ENCODE data around the gene RAD50. TPM values are rescaled to one million over a fixed set of nuclear protein-coding genes. Genes with fewer than 3 reads are reported as not detected.

The RAD50 gene
- polyA plus RNA-seq, 1 donor (not counting 4 experiments of a cell fraction or from before 2014, with no cell fraction given) = 26.3 TPM

- TF ChIP-seq EZH2 (IDR thresholded peaks at IDR 0.05; ENCODE audit: low read length) = no peak
- TF ChIP-seq, protein P1, sequence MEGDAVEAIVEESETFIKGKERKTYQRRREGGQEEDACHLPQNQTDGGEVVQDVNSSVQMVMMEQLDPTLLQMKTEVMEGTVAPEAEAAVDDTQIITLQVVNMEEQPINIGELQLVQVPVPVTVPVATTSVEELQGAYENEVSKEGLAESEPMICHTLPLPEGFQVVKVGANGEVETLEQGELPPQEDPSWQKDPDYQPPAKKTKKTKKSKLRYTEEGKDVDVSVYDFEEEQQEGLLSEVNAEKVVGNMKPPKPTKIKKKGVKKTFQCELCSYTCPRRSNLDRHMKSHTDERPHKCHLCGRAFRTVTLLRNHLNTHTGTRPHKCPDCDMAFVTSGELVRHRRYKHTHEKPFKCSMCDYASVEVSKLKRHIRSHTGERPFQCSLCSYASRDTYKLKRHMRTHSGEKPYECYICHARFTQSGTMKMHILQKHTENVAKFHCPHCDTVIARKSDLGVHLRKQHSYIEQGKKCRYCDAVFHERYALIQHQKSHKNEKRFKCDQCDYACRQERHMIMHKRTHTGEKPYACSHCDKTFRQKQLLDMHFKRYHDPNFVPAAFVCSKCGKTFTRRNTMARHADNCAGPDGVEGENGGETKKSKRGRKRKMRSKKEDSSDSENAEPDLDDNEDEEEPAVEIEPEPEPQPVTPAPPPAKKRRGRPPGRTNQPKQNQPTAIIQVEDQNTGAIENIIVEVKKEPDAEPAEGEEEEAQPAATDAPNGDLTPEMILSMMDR (optimal IDR thresholded peaks at IDR 0.05 in 1 of 3, IDR thresholded peaks at IDR 0.05 in 1 of 3, conservative IDR thresholded peaks at IDR 0.05 in 1 of 3; ENCODE audit: extremely low read depth in 1 of 3, insufficient read depth in 2 of 3, low read length in 3 of 3) = no peak
- H3K27me3 ChIP-seq (ENCODE audit: control insufficient read depth, extremely low read depth, insufficient read depth, low read length) = peaks cover 33% of the 10 kb centered on the region
- dilution Hi-C loops (cut with MboI; ENCODE audit: extremely low pct_ligation_motif_present, low sequenced_read_pairs) = no loop called here
- H3K4me2 ChIP-seq (ENCODE audit: control insufficient read depth, extremely low read depth, insufficient read depth, low read depth, low read length) = no peak overlapping the region
- no peaks in the 10 kb centered on the region for H4K20me1 ChIP-seq (ENCODE audit: control insufficient read depth, extremely low read depth, insufficient read depth, low read length)
- no peak overlapping the region for H2AFZ ChIP-seq (ENCODE audit: control insufficient read depth, low read length)
- FAIRE-seq (no peak), DNase-seq (ENCODE audit: low read depth, low spot score) (no peak)
- no peak overlapping the region for H3K4me3 ChIP-seq (ENCODE audit: control insufficient read depth in 2 of 3, extremely low read depth in 1 of 3, insufficient read depth in 2 of 3, low read depth in 1 of 3, low read length in 3 of 3)
- H3K9me1 ChIP-seq (ENCODE audit: control insufficient read depth, extremely low read depth, insufficient read depth, low read length) = no peaks in the 10 kb centered on the region
- H3K4me1 ChIP-seq (ENCODE audit: control insufficient read depth, extremely low read depth, insufficient read depth, low read length) = peaks cover 3% of the 10 kb centered on the region
- H3K36me3 ChIP-seq (ENCODE audit: control insufficient read depth in 2 of 2, extremely low read depth in 1 of 2, insufficient read depth in 2 of 2, low read length in 2 of 2) = no peaks in the 10 kb centered on the region
- no peak overlapping the region for H3K27ac ChIP-seq (ENCODE audit: control insufficient read depth, insufficient read depth, low read length)
- H3K9me3 ChIP-seq (ENCODE audit: control insufficient read depth, low read depth, low read length) = no peaks in the 10 kb centered on the region
- no peak overlapping the region for H3K9ac ChIP-seq (ENCODE audit: control insufficient read depth, extremely low read depth, insufficient read depth, low read length)
- no peaks in the 10 kb centered on the region for H3K79me2 ChIP-seq (ENCODE audit: control insufficient read depth, insufficient read depth, low read length)
Observed at GRCh38 chr5:132651838-132652469, 95.2 kb downstream of the RAD50 start.

DNA sequence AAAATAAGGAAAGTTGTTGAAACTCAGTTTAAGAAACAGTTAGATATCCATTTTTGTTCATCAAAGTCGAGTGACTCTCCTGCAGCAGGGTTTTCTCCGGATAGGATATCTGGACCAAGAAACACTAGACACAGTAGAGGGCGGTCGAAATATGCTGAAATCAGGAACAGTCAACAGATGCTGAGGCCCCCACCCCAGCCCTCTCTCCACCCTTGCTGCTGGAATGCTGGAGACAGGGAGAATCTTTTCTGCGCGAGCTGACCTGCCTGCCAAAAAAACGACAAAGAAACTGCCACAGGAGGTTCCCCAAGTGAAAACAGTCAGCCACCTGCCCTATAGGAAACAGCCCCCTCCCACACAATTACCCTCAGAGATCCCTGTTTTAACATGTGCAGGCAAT lies 96.9 kb downstream of the RAD50 start:
- H3K4me1 ChIP-seq (ENCODE audit: control insufficient read depth, extremely low read depth, insufficient read depth, low read length) = peaks cover 3% of the 10 kb centered on the region
- no peak overlapping the region for H2AFZ ChIP-seq (ENCODE audit: control insufficient read depth, low read length)
- dilution Hi-C loops (cut with MboI; ENCODE audit: extremely low pct_ligation_motif_present, low sequenced_read_pairs) = no loop called here
- FAIRE-seq = no peak
- no peaks in the 10 kb centered on the region for H3K9me1 ChIP-seq (ENCODE audit: control insufficient read depth, extremely low read depth, insufficient read depth, low read length)
- no peaks in the 10 kb centered on the region for H3K9me3 ChIP-seq (ENCODE audit: control insufficient read depth, low read depth, low read length)
- H3K4me3 ChIP-seq (ENCODE audit: control insufficient read depth in 2 of 3, extremely low read depth in 1 of 3, insufficient read depth in 2 of 3, low read depth in 1 of 3, low read length in 3 of 3) = no peak overlapping the region
- H3K27me3 ChIP-seq (ENCODE audit: control insufficient read depth, extremely low read depth, insufficient read depth, low read length) = peaks cover 36% of the 10 kb centered on the region
- no peak overlapping the region for H3K4me2 ChIP-seq (ENCODE audit: control insufficient read depth, extremely low read depth, insufficient read depth, low read depth, low read length)
- H3K27ac ChIP-seq (ENCODE audit: control insufficient read depth, insufficient read depth, low read length) = no peak overlapping the region
- H3K79me2 ChIP-seq (ENCODE audit: control insufficient read depth, insufficient read depth, low read length) = no peaks in the 10 kb centered on the region
- no peaks in the 10 kb centered on the region for H3K36me3 ChIP-seq (ENCODE audit: control insufficient read depth in 2 of 2, extremely low read depth in 1 of 2, insufficient read depth in 2 of 2, low read length in 2 of 2)
- H4K20me1 ChIP-seq (ENCODE audit: control insufficient read depth, extremely low read depth, insufficient read depth, low read length) = no peaks in the 10 kb centered on the region
- H3K9ac ChIP-seq (ENCODE audit: control insufficient read depth, extremely low read depth, insufficient read depth, low read length) = no peak overlapping the region
- TF ChIP-seq EZH2 (IDR thresholded peaks at IDR 0.05; ENCODE audit: low read length) = no peak
- TF ChIP-seq, protein P1 (optimal IDR thresholded peaks at IDR 0.05 in 1 of 3, IDR thresholded peaks at IDR 0.05 in 1 of 3, conservative IDR thresholded peaks at IDR 0.05 in 1 of 3; ENCODE audit: extremely low read depth in 1 of 3, insufficient read depth in 2 of 3, low read length in 3 of 3) = no peak
- DNase-seq (ENCODE audit: low read depth, low spot score) = no peak

Measured in keratinocyte (primary cell).